ENCODE results near the gene NLN.

Gene NLN

DNA sequence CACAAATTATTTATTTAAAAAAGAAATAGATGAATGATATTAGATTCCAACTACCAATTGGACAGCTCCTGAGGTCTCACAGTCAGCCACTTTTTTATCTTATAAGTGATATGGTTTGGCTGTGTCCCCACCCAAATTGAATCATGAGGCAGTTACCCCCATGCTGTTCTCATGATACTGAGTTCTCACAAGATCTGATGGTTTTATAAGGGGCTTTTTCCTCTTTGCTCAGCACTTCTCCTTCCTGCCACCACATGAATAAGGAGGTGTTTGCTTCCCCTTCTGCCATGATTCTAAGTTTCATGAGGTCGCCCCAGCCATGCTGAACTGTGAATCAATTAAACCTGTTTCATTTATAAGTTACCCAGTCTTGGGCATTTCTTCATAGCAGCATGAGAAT is 12.9 kb downstream of the NLN start:
- H2AFZ ChIP-seq (ENCODE audit: low read depth, low read length), result no peak overlapping the region
- no peak for DNase-seq
- no peak overlapping the region for H3K27ac ChIP-seq (ENCODE audit: low read length)
- TF ChIP-seq, protein P1, sequence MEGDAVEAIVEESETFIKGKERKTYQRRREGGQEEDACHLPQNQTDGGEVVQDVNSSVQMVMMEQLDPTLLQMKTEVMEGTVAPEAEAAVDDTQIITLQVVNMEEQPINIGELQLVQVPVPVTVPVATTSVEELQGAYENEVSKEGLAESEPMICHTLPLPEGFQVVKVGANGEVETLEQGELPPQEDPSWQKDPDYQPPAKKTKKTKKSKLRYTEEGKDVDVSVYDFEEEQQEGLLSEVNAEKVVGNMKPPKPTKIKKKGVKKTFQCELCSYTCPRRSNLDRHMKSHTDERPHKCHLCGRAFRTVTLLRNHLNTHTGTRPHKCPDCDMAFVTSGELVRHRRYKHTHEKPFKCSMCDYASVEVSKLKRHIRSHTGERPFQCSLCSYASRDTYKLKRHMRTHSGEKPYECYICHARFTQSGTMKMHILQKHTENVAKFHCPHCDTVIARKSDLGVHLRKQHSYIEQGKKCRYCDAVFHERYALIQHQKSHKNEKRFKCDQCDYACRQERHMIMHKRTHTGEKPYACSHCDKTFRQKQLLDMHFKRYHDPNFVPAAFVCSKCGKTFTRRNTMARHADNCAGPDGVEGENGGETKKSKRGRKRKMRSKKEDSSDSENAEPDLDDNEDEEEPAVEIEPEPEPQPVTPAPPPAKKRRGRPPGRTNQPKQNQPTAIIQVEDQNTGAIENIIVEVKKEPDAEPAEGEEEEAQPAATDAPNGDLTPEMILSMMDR (IDR thresholded peaks at IDR 0.05; ENCODE audit: borderline replicate concordance, extremely low read depth, low read length, poor library complexity, severe bottlenecking), result no peak
- TF ChIP-seq EZH2 (IDR thresholded peaks at IDR 0.05; ENCODE audit: borderline replicate concordance, low read depth, low read length, severe bottlenecking), result no peak
- no peak overlapping the region for H3K9ac ChIP-seq (ENCODE audit: low read depth, low read length)
- H3K79me2 ChIP-seq (ENCODE audit: insufficient read depth, low read length), result peaks cover 8% of the 10 kb centered on the region; the same call in 1 of the 2 replicates
- H3K9me3 ChIP-seq (ENCODE audit: insufficient read depth, low read length, severe bottlenecking), result no peaks in the 10 kb centered on the region
- H4K20me1 ChIP-seq (ENCODE audit: insufficient read depth, low read length), result no peaks in the 10 kb centered on the region; the same call in 1 of the 2 replicates
- H3K4me3 ChIP-seq (ENCODE audit: low read depth in 1 of 2, low read length in 2 of 2), result no peak overlapping the region
- no peaks in the 10 kb centered on the region for H3K27me3 ChIP-seq (ENCODE audit: insufficient read depth, low read length, poor library complexity)
- H3K4me2 ChIP-seq (ENCODE audit: insufficient read depth, low read length), result no peak overlapping the region
- no peak for ATAC-seq (ENCODE audit: insufficient read depth, low read depth)
- H3K4me1 ChIP-seq (ENCODE audit: insufficient read depth, low read length), result no peaks in the 10 kb centered on the region
- no peaks in the 10 kb centered on the region for H3K36me3 ChIP-seq (ENCODE audit: insufficient read depth, low read length)

DNA sequence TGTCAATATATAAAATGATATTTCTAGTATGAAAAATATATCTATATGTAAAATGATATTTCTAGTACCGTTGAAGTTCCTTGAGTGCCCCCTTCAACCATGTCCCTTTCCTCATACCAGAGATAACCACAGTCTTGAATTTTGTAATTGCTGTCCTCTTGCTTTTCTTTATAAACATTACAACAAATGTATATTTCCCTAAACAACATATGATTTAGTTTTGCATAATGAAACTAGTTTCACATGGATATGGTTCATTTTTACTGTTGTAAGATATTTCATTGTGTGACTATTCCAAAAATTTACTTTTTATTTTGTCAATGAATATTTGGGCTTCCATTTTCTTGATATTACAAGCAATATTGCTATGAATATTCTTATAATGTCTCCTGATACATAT is 14.0 kb downstream of the NLN start:
- no peaks in the 10 kb centered on the region for H3K27me3 ChIP-seq (ENCODE audit: insufficient read depth, low read length, poor library complexity)
- H3K27ac ChIP-seq (ENCODE audit: low read length), result no peak overlapping the region
- DNase-seq (no peak), ATAC-seq (ENCODE audit: insufficient read depth, low read depth) (no peak)
- TF ChIP-seq EZH2 (IDR thresholded peaks at IDR 0.05; ENCODE audit: borderline replicate concordance, low read depth, low read length, severe bottlenecking), result no peak
- TF ChIP-seq, protein P1 (IDR thresholded peaks at IDR 0.05; ENCODE audit: borderline replicate concordance, extremely low read depth, low read length, poor library complexity, severe bottlenecking), result no peak
- H3K4me1 ChIP-seq (ENCODE audit: insufficient read depth, low read length), result no peaks in the 10 kb centered on the region
- H2AFZ ChIP-seq (ENCODE audit: low read depth, low read length), result no peak overlapping the region
- no peaks in the 10 kb centered on the region for H4K20me1 ChIP-seq (ENCODE audit: insufficient read depth, low read length)
- no peak overlapping the region for H3K4me3 ChIP-seq (ENCODE audit: low read depth in 1 of 2, low read length in 2 of 2)
- H3K79me2 ChIP-seq (ENCODE audit: insufficient read depth, low read length), result peaks cover 5% of the 10 kb centered on the region; the same call in 1 of the 2 replicates
- H3K4me2 ChIP-seq (ENCODE audit: insufficient read depth, low read length), result no peak overlapping the region
- H3K9ac ChIP-seq (ENCODE audit: low read depth, low read length), result no peak overlapping the region
- H3K36me3 ChIP-seq (ENCODE audit: insufficient read depth, low read length), result no peaks in the 10 kb centered on the region
- H3K9me3 ChIP-seq (ENCODE audit: insufficient read depth, low read length, severe bottlenecking), result no peaks in the 10 kb centered on the region

DNA sequence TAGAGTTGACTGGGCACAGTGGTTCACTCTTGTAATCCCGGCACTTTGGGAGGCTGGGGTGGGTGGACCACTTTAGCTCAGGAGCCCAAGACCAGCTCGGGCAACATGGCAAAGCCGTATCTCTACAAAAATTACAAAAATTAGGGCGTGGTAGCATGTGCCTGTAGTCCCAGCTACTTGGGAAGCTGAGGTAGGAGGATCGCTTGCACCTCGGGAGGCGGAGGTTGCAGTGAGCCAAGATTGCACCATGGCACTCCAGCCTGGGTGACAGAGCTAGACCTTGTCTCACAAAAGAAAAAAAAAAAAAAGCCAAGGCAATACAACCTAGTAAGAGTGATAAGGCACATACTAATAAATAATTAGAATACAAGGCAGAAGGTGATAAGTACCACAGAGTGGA is 15.8 kb downstream of the NLN start:
- Histone ChIP-seq H2AFZ (ENCODE audit: low read depth, low read length) (no peak overlapping the region), H3K36me3 (ENCODE audit: insufficient read depth, low read length) (no peaks in the 10 kb centered on the region), H3K79me2 (ENCODE audit: insufficient read depth, low read length) (peaks cover 3% of the 10 kb centered on the region; the same call in 1 of the 2 replicates), H3K9me3 (ENCODE audit: insufficient read depth, low read length, severe bottlenecking) (no peaks in the 10 kb centered on the region), H4K20me1 (ENCODE audit: insufficient read depth, low read length) (no peaks in the 10 kb centered on the region), H3K9ac (ENCODE audit: low read depth, low read length) (no peak overlapping the region), H3K27ac (ENCODE audit: low read length) (no peak overlapping the region), H3K4me1 (ENCODE audit: insufficient read depth, low read length) (no peaks in the 10 kb centered on the region), H3K4me2 (ENCODE audit: insufficient read depth, low read length) (no peak overlapping the region), H3K27me3 (ENCODE audit: insufficient read depth, low read length, poor library complexity) (no peaks in the 10 kb centered on the region), H3K4me3 (ENCODE audit: low read depth in 1 of 2, low read length in 2 of 2) (no peak overlapping the region)
- TF ChIP-seq, protein P1 (IDR thresholded peaks at IDR 0.05; ENCODE audit: borderline replicate concordance, extremely low read depth, low read length, poor library complexity, severe bottlenecking), result no peak
- no peak for TF ChIP-seq EZH2 (IDR thresholded peaks at IDR 0.05; ENCODE audit: borderline replicate concordance, low read depth, low read length, severe bottlenecking)
- DNase-seq (no peak), ATAC-seq (ENCODE audit: insufficient read depth, low read depth) (no peak)

DNA sequence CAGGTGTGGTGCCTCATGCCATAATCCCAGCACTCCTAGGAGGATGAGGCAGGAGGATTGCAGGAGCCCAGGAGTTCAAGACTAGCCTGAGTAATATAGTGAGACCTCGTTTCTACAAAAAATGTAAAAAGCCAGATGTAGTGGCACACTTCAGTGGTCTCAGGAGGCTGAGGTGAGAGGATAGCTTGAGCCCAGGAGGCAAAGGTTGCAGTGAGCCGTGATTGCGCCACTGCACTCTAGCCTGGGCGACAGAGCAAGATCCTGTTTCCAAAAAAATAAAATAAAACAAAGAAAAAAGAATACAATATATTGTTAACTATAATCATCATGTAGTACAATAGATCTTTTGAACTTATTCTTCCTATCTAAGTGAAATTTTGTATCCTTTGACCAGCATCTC is 16.3 kb downstream of the NLN start:
- Histone ChIP-seq H3K36me3 (ENCODE audit: insufficient read depth, low read length) (no peaks in the 10 kb centered on the region), H3K9me3 (ENCODE audit: insufficient read depth, low read length, severe bottlenecking) (no peaks in the 10 kb centered on the region), H3K27me3 (ENCODE audit: insufficient read depth, low read length, poor library complexity) (no peaks in the 10 kb centered on the region), H3K4me2 (ENCODE audit: insufficient read depth, low read length) (no peak overlapping the region), H3K9ac (ENCODE audit: low read depth, low read length) (no peak overlapping the region), H3K4me3 (ENCODE audit: low read depth in 1 of 2, low read length in 2 of 2) (no peak overlapping the region), H2AFZ (ENCODE audit: low read depth, low read length) (no peak overlapping the region), H4K20me1 (ENCODE audit: insufficient read depth, low read length) (no peaks in the 10 kb centered on the region), H3K79me2 (ENCODE audit: insufficient read depth, low read length) (peaks cover 5% of the 10 kb centered on the region; the same call in 1 of the 2 replicates), H3K27ac (ENCODE audit: low read length) (no peak overlapping the region), H3K4me1 (ENCODE audit: insufficient read depth, low read length) (no peaks in the 10 kb centered on the region)
- no peak for DNase-seq
- ATAC-seq (ENCODE audit: insufficient read depth, low read depth), result no peak
- TF ChIP-seq, protein P1 (IDR thresholded peaks at IDR 0.05; ENCODE audit: borderline replicate concordance, extremely low read depth, low read length, poor library complexity, severe bottlenecking), result no peak
- TF ChIP-seq EZH2 (IDR thresholded peaks at IDR 0.05; ENCODE audit: borderline replicate concordance, low read depth, low read length, severe bottlenecking), result no peak

All from DND-41 (cell line).